Measurements from ENCODE around the gene HUWE1. TPM values are rescaled to one million over a fixed set of nuclear protein-coding genes. Genes with fewer than 3 reads are reported as not detected.
"Not testable (repeated sequence)": the region's sequence is repeated elsewhere in the genome, so short reads cannot be mapped to it uniquely, and the experiment has no call there.

The HUWE1 gene, protein sequence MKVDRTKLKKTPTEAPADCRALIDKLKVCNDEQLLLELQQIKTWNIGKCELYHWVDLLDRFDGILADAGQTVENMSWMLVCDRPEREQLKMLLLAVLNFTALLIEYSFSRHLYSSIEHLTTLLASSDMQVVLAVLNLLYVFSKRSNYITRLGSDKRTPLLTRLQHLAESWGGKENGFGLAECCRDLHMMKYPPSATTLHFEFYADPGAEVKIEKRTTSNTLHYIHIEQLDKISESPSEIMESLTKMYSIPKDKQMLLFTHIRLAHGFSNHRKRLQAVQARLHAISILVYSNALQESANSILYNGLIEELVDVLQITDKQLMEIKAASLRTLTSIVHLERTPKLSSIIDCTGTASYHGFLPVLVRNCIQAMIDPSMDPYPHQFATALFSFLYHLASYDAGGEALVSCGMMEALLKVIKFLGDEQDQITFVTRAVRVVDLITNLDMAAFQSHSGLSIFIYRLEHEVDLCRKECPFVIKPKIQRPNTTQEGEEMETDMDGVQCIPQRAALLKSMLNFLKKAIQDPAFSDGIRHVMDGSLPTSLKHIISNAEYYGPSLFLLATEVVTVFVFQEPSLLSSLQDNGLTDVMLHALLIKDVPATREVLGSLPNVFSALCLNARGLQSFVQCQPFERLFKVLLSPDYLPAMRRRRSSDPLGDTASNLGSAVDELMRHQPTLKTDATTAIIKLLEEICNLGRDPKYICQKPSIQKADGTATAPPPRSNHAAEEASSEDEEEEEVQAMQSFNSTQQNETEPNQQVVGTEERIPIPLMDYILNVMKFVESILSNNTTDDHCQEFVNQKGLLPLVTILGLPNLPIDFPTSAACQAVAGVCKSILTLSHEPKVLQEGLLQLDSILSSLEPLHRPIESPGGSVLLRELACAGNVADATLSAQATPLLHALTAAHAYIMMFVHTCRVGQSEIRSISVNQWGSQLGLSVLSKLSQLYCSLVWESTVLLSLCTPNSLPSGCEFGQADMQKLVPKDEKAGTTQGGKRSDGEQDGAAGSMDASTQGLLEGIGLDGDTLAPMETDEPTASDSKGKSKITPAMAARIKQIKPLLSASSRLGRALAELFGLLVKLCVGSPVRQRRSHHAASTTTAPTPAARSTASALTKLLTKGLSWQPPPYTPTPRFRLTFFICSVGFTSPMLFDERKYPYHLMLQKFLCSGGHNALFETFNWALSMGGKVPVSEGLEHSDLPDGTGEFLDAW (N-terminal part only)
- total RNA-seq: 105 TPM

GRCh38 chrX:53686151-53686885 is at the start of gene HUWE1:
Gene HUWE1, minus strand, starts transcription at chrX:53686719. Its CDS starts 32,612 bp downstream, at chrX:53654107.
- peak; percentile 42 to 88 (median 81) for DNase-seq (ENCODE audit: low read depth in 2 of 3, low spot score in 2 of 3)

GRCh38 chrX:53732797-53733196 is 46.3 kb upstream of the HUWE1 start:
- no peak for DNase-seq (ENCODE audit: low read depth in 2 of 3, low spot score in 2 of 3)

DNA sequence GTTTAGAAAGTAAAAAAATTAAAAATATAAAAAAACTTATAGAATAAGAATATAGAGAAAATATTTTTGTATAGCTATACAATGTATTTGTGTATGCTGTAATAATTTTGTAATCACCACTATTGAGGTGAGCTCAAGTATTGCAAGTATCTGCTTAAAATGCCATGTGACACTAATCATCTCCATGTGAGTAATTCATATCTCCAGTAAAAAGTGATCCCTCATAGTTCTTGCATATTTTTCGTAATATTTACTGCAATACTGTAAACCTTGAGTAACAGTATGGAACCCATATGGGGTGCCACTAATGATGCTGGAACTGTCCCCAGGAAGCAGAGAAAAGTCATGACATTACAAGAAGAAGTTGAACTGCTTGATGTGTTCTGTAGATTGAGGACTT is 43.2 kb upstream of the HUWE1 start:
- no peak for DNase-seq (ENCODE audit: low read depth in 2 of 3, low spot score in 2 of 3)

- DNase-seq (ENCODE audit: low read depth in 2 of 3, low spot score in 2 of 3): no peak
Measured at GRCh38 chrX:53728506-53728905, 42.0 kb upstream of the HUWE1 start.

DNA sequence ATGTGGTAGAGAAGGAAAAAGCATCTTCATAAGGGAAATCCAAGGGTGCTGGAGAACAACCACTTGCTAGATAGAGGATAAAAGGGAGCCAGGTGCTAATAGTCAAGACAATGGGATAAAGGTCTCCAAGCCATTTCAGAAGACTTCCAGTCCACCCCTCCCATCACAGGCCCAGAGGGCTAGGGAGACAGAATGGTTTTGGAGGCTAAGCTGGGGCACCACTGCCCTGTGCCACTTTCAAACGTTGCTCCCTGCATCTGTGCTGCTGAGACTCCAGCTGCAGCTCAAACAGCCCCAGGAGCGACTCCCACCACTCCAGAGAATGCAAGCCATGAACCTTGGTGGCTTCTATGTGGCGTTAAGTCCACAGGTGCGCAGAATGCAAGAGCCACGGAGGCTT is 38.4 kb upstream of the HUWE1 start:
- DNase-seq (ENCODE audit: low read depth in 2 of 3, low spot score in 2 of 3): no peak

DNA sequence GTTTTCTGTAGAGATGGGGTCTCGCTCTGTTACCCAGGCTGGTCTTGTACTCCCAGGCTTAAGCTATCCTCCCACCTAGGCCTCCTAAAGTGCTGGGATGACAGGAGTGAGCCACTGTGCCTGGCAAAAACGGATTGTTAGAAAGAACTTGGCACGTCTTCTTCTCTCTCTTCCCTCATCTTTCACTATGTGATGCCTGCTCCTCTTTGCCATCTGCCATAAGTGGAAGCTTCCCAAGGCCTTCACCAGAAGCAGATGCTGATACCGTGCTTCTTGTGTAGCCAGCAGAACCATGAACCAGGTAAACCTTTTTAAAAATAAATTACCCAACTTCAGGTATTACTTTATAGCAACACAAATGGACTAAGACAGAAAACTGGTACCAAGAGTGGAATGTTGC is 36.9 kb upstream of the HUWE1 start:
- no peak for DNase-seq (ENCODE audit: low read depth in 2 of 3, low spot score in 2 of 3)

- not testable (repeated sequence) for DNase-seq (ENCODE audit: low read depth in 2 of 3, low spot score in 2 of 3)
Measured at GRCh38 chrX:53721610-53722009, 35.1 kb upstream of the HUWE1 start.

GRCh38 chrX:53719666-53720065 is 33.1 kb upstream of the HUWE1 start:
- DNase-seq (ENCODE audit: low read depth in 2 of 3, low spot score in 2 of 3): not testable (repeated sequence)

GRCh38 chrX:53718073-53718472 is 31.6 kb upstream of the HUWE1 start:
- no peak for DNase-seq (ENCODE audit: low read depth in 2 of 3, low spot score in 2 of 3)

DNA sequence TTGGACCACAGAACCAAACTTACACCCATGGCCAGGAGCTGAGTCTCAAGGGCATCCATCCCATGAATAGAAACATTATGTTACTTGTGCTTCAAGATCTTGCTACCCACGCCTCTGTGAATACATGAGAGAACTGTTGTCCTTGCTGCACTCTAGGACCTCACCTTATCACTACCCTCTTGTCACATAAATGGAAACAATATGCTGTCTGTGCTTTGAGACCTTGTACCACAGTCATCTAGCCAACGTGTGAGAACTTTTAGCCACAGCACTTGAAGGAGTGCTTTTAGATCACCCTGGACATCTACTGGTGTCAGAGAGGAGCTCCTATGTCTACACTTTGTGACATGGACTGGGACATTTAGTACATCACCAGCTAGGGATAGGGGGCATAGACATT is 30.7 kb upstream of the HUWE1 start:
- no peak for DNase-seq (ENCODE audit: low read depth in 2 of 3, low spot score in 2 of 3)

DNA sequence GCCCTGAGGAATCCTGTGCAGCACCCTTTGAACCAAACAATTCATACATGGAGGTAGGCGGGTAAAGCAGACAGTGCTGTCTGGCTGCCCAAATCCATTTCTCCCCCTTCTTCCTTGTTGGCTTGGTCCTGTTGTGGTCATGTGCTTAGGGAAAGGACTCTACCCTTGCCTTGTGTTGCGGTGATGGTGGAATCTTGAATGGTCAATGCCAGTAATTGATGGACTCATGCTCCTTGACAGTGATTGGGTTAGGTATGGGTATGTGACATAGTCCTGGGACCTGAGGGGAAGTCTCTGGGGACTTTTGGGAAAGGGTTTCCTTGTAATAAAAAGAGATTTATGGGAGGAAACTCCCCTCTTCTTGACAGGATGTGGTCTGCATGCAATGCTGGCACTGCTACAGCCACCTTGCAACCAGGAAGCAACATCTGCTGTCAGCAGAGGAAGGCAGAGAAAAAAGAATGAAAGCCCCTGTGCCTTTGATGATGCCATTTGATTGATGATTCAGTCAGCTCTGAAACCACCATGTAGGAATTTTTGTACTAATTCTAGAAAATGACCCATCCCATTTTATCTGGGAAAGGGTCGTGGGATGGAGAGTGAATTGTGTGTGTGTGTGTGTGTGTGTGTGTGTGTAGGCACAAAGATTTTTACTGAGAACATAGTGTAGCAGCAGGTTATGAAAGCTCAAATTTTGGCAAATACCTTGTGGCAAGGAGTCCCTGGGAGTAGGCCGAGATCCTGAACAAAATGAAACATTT is 30.0 kb upstream of the HUWE1 start:
- peak in 2 of 3 donors; percentile 65 to 74 for DNase-seq (ENCODE audit: low read depth in 2 of 3, low spot score in 2 of 3)

DNA sequence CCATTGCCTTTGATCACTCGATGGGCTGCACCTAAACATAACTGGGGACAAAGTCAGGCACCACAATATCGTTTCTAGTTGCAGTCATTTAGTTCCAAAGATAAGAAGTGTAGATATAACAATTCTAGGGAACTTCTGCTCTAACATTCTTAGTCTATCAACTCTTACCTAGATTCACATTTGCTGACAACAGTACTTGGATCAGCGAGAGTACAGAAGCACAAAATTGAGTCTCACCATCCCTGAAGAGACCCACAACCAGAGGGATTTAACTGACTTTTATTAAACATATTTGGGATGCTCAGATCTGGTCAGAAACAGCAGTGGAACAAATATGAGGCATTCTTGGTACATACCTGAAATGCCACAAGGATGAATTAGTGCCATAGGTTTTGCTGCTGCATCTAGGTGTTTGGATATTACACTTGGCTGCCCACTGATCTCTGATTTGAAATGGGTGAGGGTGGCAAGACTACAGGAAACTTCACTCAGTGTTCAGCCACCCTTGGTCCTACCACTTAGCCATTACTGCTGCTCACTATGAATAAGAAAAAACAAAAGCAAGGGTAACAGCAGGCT is 28.9 kb upstream of the HUWE1 start:
- no peak for DNase-seq (ENCODE audit: low read depth in 2 of 3, low spot score in 2 of 3)

GRCh38 chrX:53714580-53715345 is 28.2 kb upstream of the HUWE1 start:
- DNase-seq (ENCODE audit: low read depth in 2 of 3, low spot score in 2 of 3): peak in 2 of 3 donors; percentile 62 to 71

DNA sequence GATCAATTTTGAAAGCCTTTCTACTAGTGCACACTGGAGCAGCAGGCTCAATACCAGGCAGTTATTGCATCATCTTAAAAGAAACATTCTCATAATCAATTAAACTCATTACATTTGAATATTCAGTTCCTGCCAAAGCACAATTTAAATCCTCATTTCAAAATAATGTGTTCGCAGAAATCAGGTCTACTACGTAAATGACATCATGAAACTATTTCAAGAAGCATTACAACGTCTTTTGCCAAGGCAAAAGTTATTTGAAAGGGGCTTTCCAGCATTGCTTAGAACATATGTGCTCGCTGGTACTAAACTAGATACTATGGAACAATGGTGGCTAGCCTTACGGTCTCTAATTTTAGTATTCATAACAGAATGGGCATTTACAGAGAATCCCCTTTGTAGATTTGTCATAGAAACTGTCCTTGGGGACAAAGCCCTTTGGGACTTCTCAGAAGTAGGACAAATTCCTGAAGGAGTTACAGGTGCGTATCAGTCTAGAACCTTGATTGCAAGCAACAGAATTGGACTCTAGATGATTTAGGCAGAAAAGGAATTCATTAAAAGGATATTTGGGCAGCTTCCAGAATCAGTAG is 27.6 kb upstream of the HUWE1 start:
- peak in 1 of 3 donors; percentile 47 for DNase-seq (ENCODE audit: low read depth in 2 of 3, low spot score in 2 of 3)

DNA sequence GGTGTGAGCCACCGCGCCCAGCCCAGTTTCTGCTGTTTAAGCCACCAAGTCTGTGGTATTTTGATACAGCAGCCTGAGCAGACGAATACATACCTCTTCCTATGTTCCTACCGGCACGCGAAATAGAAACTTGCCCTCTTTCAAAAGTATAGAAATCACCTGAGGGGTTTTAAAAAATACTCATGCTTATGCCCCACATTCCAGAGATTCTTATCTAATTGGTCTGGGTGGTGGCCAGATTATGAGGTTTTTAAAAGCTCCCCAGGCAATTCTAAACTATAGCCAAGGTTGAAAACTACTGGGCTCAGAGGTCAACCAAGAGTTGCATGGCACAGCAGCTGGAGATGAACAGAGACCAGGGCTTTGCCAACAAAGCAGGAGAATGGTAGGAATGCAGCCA is 24.9 kb upstream of the HUWE1 start:
- DNase-seq (ENCODE audit: low read depth in 2 of 3, low spot score in 2 of 3): no peak

DNA sequence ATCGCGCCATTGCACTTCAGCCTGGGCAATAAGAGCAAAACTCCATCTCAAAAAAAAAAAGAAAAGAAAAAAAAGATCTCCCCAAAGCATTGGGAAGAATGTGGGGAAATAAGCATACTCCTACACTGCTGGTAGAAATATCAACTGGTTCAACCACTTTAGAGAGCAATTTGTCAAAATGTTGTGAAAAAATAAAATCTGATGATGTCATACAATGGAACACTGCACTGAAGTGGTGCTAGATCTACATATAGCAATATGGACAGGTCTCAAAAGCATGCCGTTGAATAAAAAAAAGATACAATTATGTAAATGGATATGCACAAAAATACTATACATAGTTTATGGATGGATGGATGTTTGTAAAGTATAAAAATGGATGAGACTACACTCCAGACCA is 18.3 kb upstream of the HUWE1 start:
- no peak for DNase-seq (ENCODE audit: low read depth in 2 of 3, low spot score in 2 of 3)

DNA sequence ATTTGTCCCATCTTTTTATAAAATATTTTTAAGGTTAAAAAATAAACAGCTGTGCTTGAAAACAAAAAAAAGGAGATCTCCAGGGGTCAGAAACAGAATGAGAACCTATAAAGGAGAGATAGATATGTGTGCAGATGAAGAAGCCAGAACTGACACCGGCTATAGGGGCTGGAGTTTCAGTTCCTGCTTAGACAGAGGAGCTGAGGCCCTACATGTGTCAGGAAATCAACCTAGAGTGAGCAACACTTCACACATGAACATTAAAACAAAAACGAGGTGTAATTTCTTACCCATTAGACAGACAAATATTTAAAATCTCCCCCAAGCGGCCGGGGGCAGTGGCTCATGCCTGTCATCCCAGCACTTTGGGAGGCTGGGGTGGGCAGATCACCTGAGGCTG is 17.8 kb upstream of the HUWE1 start:
- DNase-seq (ENCODE audit: low read depth in 2 of 3, low spot score in 2 of 3): no peak

- no peak for DNase-seq (ENCODE audit: low read depth in 2 of 3, low spot score in 2 of 3)
Measured at GRCh38 chrX:53695946-53696549, 9.5 kb upstream of the HUWE1 start.

All from hematopoietic multipotent progenitor cell (in vitro differentiated cells).